ENCODE data around the gene DNASE1L3. TPM values are rescaled to one million over a fixed set of nuclear protein-coding genes. Genes with fewer than 3 reads are reported as not detected.

DNASE1L3 gene, protein sequence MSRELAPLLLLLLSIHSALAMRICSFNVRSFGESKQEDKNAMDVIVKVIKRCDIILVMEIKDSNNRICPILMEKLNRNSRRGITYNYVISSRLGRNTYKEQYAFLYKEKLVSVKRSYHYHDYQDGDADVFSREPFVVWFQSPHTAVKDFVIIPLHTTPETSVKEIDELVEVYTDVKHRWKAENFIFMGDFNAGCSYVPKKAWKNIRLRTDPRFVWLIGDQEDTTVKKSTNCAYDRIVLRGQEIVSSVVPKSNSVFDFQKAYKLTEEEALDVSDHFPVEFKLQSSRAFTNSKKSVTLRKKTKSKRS
- 0.92 TPM for total RNA-seq (2013)
- under 1 TPM in 1 of 3 donors, not detected in 2; 0.19 TPM for polyA plus RNA-seq
- not detected in 2 replicates for polyA minus RNA-seq
- 0.12 to 2.8 (median 0.70) reads per million in 11 experiments for total RNA-seq

- H3K79me2 ChIP-seq (ENCODE audit: insufficient read depth, low read length), result no peaks in the 10 kb centered on the region
- H3K27ac Mint-ChIP-seq, result peak within 1 kb of the TSS in 2 of 7 donors; percentile 28 to 60
- H3K4me1 Mint-ChIP-seq, result peaks cover 18% of the 10 kb centered on the region
- TF ChIP-seq, protein P1, sequence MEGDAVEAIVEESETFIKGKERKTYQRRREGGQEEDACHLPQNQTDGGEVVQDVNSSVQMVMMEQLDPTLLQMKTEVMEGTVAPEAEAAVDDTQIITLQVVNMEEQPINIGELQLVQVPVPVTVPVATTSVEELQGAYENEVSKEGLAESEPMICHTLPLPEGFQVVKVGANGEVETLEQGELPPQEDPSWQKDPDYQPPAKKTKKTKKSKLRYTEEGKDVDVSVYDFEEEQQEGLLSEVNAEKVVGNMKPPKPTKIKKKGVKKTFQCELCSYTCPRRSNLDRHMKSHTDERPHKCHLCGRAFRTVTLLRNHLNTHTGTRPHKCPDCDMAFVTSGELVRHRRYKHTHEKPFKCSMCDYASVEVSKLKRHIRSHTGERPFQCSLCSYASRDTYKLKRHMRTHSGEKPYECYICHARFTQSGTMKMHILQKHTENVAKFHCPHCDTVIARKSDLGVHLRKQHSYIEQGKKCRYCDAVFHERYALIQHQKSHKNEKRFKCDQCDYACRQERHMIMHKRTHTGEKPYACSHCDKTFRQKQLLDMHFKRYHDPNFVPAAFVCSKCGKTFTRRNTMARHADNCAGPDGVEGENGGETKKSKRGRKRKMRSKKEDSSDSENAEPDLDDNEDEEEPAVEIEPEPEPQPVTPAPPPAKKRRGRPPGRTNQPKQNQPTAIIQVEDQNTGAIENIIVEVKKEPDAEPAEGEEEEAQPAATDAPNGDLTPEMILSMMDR (IDR thresholded peaks at IDR 0.05), result no peak
- peaks cover 6 to 11% (median 7%) of the 10 kb centered on the region in 3 donors for H3K27me3 Mint-ChIP-seq (ENCODE audit: low read depth in 3 of 3)
- no peaks in the 10 kb centered on the region for H3K36me3 Mint-ChIP-seq
- WGBS (ENCODE audit: insufficient coverage), result 87% methylated on average over 12 of the region's 14 CpGs
- no peak within 1 kb of the TSS for H3K27ac ChIP-seq (ENCODE audit: low read depth in 1 of 2, low read length in 2 of 2)
- no peaks in the 10 kb centered on the region for H3K9me3 Mint-ChIP-seq
- intact Hi-C loops (cut with micrococcal nuclease), result no loop called here
- H3K4me3 ChIP-seq (replicated peaks in 1 of 3; ENCODE audit: low read depth in 2 of 3, low read length in 3 of 3), result no peak within 1 kb of the TSS
- H3K4me1 ChIP-seq (ENCODE audit: control insufficient read depth in 1 of 2, insufficient read depth in 2 of 2, low read length in 2 of 2), result peaks cover 13 to 14% of the 10 kb centered on the region in 2 donors
- no peaks in the 10 kb centered on the region for H3K27me3 ChIP-seq (ENCODE audit: control insufficient read depth in 2 of 2, insufficient read depth in 2 of 2, low read length in 2 of 2)
- H3K4me3 Mint-ChIP-seq, result peak within 1 kb of the TSS in 1 of 2 donors; percentile 39
- no peak within 1 kb of the TSS for H3K9ac ChIP-seq (ENCODE audit: insufficient read depth, low read length, poor library complexity, severe bottlenecking)
- H3K4me2 ChIP-seq (replicated peaks; ENCODE audit: extremely low read depth, low read length, poor library complexity, severe bottlenecking), result no peak within 1 kb of the TSS
- no peaks in the 10 kb centered on the region for H3K9me3 ChIP-seq (replicated peaks in 1 of 2; ENCODE audit: control insufficient read depth in 1 of 2, insufficient read depth in 1 of 2, low read length in 2 of 2)
- H3K36me3 ChIP-seq (replicated peaks in 1 of 2; ENCODE audit: control insufficient read depth in 1 of 2, insufficient read depth in 2 of 2, low read length in 2 of 2), result no peaks in the 10 kb centered on the region
- H4K20me1 ChIP-seq (ENCODE audit: insufficient read depth, low read length), result no peaks in the 10 kb centered on the region
- no peak within 1 kb of the TSS for H2AFZ ChIP-seq (ENCODE audit: insufficient read depth, low read depth, low read length, poor library complexity, severe bottlenecking)
- DNase-seq, result no peak
These were observed at the start of gene DNASE1L3 for GRCh38 chr3:58210761-58211460. Gene DNASE1L3 (minus strand): TSS chr3:58210972. CDS start chr3:58210906, 66 bp downstream.

GRCh38 chr3:58260261-58260731 is 49.5 kb upstream of the DNASE1L3 start:
- Mint-ChIP-seq H3K9me3 (no peaks in the 10 kb centered on the region), H3K27me3 (ENCODE audit: low read depth in 3 of 3) (no peaks in the 10 kb centered on the region)
- peaks cover 19 to 38% of the 10 kb centered on the region in 2 donors for H3K36me3 ChIP-seq (replicated peaks in 1 of 2; ENCODE audit: control insufficient read depth in 1 of 2, insufficient read depth in 2 of 2, low read length in 2 of 2)

More at GRCh38 chr3:58260261-58260731, 49.5 kb upstream of the DNASE1L3 start:
- no peaks in the 10 kb centered on the region for H3K27me3 ChIP-seq (ENCODE audit: control insufficient read depth in 2 of 2, insufficient read depth in 2 of 2, low read length in 2 of 2)
- H3K9me3 ChIP-seq (replicated peaks in 1 of 2; ENCODE audit: control insufficient read depth in 1 of 2, insufficient read depth in 1 of 2, low read length in 2 of 2), result no peaks in the 10 kb centered on the region
- peaks cover 0 to 6% of the 10 kb centered on the region in 2 donors for H3K4me1 ChIP-seq (ENCODE audit: control insufficient read depth in 1 of 2, insufficient read depth in 2 of 2, low read length in 2 of 2)
- peaks cover 19% of the 10 kb centered on the region for H3K4me1 Mint-ChIP-seq
- H2AFZ ChIP-seq (ENCODE audit: insufficient read depth, low read depth, low read length, poor library complexity, severe bottlenecking), result no peak overlapping the region
- TF ChIP-seq, protein P1 (IDR thresholded peaks at IDR 0.05), result no peak
- peak overlapping the region; percentile 14 to 89 (median 74) for H3K27ac Mint-ChIP-seq
- 61% methylated on average over 3 of the region's 6 CpGs for WGBS (ENCODE audit: insufficient coverage)
- no peak overlapping the region for H3K4me2 ChIP-seq (replicated peaks; ENCODE audit: extremely low read depth, low read length, poor library complexity, severe bottlenecking)
- no peaks in the 10 kb centered on the region for H3K79me2 ChIP-seq (ENCODE audit: insufficient read depth, low read length)
- intact Hi-C loops (cut with micrococcal nuclease), result no loop called here
- H3K4me3 Mint-ChIP-seq, result no peak overlapping the region
- no peaks in the 10 kb centered on the region for H4K20me1 ChIP-seq (ENCODE audit: insufficient read depth, low read length)
- peak; percentile 37 to 80 (median 60) for DNase-seq
- H3K9ac ChIP-seq (ENCODE audit: insufficient read depth, low read length, poor library complexity, severe bottlenecking), result no peak overlapping the region
- H3K27ac ChIP-seq (ENCODE audit: low read depth in 1 of 2, low read length in 2 of 2), result peak overlapping the region in 1 of 2 donors; percentile 32
- H3K4me3 ChIP-seq (replicated peaks in 1 of 3; ENCODE audit: low read depth in 2 of 3, low read length in 3 of 3), result no peak overlapping the region
- H3K36me3 Mint-ChIP-seq, result peaks cover 42 to 47% of the 10 kb centered on the region in 2 donors

Measured in CD14-positive monocyte (primary cell).